HepG2 (cell line): ENCODE results near the gene ALDH18A1. TPM values are rescaled to one million over a fixed set of nuclear protein-coding genes. Genes with fewer than 3 reads are reported as not detected.
A peak's percentile ranks its signal among the peaks of the same experiment; 100 is the strongest.

ENCODE experiments used
- CHCHD3 ChIP-seq: sonication (generic); formaldehyde crosslinking; IDR thresholded peaks from 2 replicates; pipeline ENCODE4 v1.8.0; 2022; ENCODE audit warnings: mild to moderate bottlenecking, missing genetic modification reagents, moderate library complexity
- IRF9 ChIP-seq: sonication (generic); formaldehyde crosslinking; IDR thresholded peaks from 2 replicates; pipeline ENCODE4 v1.8.0; 2022; ENCODE audit warnings: missing genetic modification reagents, mild to moderate bottlenecking, borderline replicate concordance
- KMT2B ChIP-seq: IDR thresholded peaks from 2 replicates; pipeline ENCODE4 v1.6.1; 2016; ENCODE audit warnings: missing genetic modification reagents, missing compliant biosample characterization
- RARA ChIP-seq: IDR thresholded peaks from 2 replicates; pipeline ENCODE4 v1.6.1; 2016; ENCODE audit warnings: missing genetic modification reagents, missing compliant biosample characterization
- ZNF280D ChIP-seq: sonication (generic); formaldehyde crosslinking; IDR thresholded peaks from 2 replicates; pipeline ENCODE4 v1.5.1; 2020; ENCODE audit warnings: mild to moderate bottlenecking, missing genetic modification reagents
- ZNF281 ChIP-seq: sonication (generic); formaldehyde crosslinking; IDR thresholded peaks from 2 replicates; pipeline ENCODE4 v1.4.0; 2020; ENCODE audit warnings: missing genetic modification reagents, borderline replicate concordance
- ZNF615 ChIP-seq: sonication (generic); formaldehyde crosslinking; IDR thresholded peaks from 2 replicates; pipeline ENCODE4 v1.5.0; 2020; ENCODE audit warnings: mild to moderate bottlenecking, missing genetic modification reagents, borderline replicate concordance
- ZNF646 ChIP-seq: sonication (generic); formaldehyde crosslinking; IDR thresholded peaks from 2 replicates; pipeline ENCODE4 v1.9.0; 2021; ENCODE audit warnings: mild to moderate bottlenecking, missing genetic modification reagents
- ZNF691 ChIP-seq: sonication (generic); formaldehyde crosslinking; IDR thresholded peaks from 2 replicates; pipeline ENCODE4 v1.4.0; 2020; ENCODE audit warnings: missing genetic modification reagents, low read depth, mild to moderate bottlenecking, borderline replicate concordance
- polyA plus RNA-seq, 8 experiments: library from polyadenylated mRNA; depleted of rRNA in 3 of 8; stranded (reverse) in 7 of 8; unstranded in 1 of 8; fragments of >200 nt; fragmentation: Illumina TruSeq in 4 of 8; extraction: Trizol in 4 of 8; gene quantifications; 2 replicates each; pipeline versions ENCODE4 v1.2.1 to v1.2.3, GENCODE V29; 2011 to 2016; ENCODE audit warnings: low read depth in 4 of 8, missing spikeins in 1 of 8, mixed read lengths in 1 of 8; ENCODE audit not compliant: insufficient read depth in 1 of 8
- total RNA-seq, 5 experiments: library from RNA; depleted of rRNA; stranded (reverse); fragments of >200 nt; fragmentation: Illumina TruSeq; extraction: Trizol; gene quantifications; 2 replicates each; pipeline ENCODE4 v1.2.3, GENCODE V29; 2016; ENCODE audit warnings: low read depth in 1 of 5

Gene ALDH18A1
- total and polyA plus RNA-seq, 2 of the 13 experiments (the other 11 are each of a cell fraction or from before 2014, with no cell fraction given): 180 to 263 TPM

GRCh38 chr10:95656291-95657164 is at the start of gene ALDH18A1 (continued):
- TF ChIP-seq ZNF646 (CRISPR knock-in tag) (0 out of 2 replicates have a peak, but pooled peaks have one; percentile 22), ZNF280D (CRISPR knock-in tag) (no peak), IRF9 (CRISPR knock-in tag) (peak; percentile 88), ZNF281 (CRISPR knock-in tag) (no peak; the same call in 1 of the 2 replicates), KMT2B (peak; percentile 81), CHCHD3 (CRISPR knock-in tag) (peak; percentile 30; the same call in 1 of the 2 replicates), ZNF615 (CRISPR knock-in tag) (no peak), RARA (CRISPR knock-in tag) (0 out of 2 replicates have a peak, but pooled peaks have one; percentile 10), ZNF691 (CRISPR knock-in tag) (peak; percentile 45; the same call in 1 of the 2 replicates)
